ENCODE data around the gene TMEM126A.

The TMEM126A gene

DNA sequence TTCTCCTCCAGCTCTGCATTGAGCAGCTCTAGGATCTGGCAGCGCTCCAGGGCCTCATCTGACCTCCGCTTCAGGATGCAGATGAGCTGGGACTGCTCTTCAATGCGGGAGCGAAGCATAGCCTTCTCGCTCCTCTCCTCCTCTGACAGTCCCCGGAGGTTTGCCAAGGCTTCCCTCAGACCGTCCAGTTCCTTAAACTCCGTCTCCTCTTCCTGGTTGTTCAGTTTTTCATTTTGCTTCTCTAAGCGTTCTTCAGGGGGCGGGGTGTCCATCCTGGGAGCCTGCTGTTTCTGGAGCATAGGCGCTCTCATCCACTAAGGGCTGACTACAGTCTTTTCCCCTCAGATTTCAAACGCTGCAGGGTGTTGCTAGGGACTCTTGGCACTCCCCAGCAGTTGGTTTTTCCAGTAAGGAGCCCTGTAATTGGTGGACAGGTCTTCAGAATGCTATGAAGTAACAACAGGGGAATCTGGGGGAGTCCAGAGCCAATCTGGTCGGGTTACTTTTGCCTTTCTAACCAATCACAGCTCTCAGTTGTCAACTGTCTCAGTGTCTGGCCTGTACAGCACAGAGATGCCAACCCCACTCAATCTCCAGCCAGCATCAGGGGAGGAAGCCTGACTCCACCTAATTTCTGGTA is 38.2 kb downstream of the TMEM126A start, which contains the start of gene CCDC89:
Gene CCDC89 (minus strand): TSS at position 376 of the 640 bp plus-strand sequence. CDS start 65 bp downstream, at position 311.
- in situ Hi-C loops (cut with MboI; ENCODE audit: low sequenced_read_pairs): no loop called here

DNA sequence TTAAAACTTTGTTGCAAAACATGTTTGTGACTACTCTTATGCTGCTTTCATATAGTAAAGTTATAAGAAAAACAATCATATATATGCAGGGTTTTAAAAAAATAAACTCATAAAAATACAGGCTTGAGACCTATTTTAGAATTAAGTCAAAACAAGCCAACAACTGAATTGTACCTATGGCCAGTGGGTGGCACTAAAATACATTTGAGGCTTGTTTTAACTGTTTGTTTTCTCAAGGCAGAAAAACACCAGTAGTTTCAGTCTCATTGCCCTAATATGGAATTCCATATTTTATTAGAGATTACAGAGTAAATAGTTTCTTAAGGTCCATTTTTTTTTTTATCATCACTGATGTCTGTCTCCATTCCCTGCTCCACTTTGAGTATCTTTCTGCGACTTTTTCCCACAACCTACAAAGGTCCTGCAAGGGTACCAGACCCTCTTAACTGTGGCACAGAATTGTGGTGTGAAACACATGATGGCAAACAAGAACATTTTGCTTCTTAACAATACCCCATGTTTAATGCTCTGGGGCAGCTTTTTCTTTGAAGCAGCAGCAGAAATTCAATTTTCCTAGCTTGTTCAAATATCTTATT is 46.7 kb downstream of the TMEM126A start:
- in situ Hi-C loops (cut with MboI; ENCODE audit: low sequenced_read_pairs): no loop called here

DNA sequence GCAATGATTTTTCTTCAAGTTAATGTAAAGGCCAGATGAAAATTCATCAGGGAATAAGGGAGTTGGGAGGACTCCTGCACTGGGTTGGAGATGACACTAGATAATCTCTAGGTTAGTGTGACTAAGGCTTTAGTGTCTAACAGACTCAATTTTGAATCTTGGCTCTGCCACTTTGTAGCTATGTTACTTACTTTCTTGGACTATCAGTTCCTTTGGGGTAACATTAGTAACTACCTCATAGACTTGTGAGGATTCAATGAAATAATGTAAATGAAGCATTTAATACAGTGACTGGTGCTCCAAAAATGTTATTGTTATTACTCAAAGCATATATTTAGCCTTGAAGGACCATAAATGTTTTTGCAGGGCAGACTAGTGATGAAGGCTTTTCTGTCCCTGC is 47.8 kb downstream of the TMEM126A start:
- in situ Hi-C loops (cut with MboI; ENCODE audit: low sequenced_read_pairs): no loop called here

DNA sequence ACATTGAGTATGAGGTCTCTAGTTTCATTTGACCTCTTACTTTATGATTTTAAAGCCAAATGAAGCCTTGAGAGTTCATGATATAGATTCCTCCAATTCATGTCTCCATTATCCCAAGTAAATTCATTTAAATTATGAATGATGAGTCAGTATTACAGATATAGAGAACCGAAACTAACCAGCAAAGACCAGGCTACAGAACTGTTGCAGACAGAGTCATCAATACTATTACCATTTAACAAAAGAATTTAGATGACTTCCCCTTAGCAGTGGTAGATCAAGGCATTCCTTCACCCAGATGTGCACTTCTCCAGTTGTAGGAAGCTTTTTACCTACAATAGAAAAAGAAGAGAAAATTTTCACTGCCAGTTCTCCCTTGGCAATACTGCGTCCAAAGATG is 50.0 kb downstream of the TMEM126A start:
- in situ Hi-C loops (cut with MboI; ENCODE audit: low sequenced_read_pairs): no loop called here

DNA sequence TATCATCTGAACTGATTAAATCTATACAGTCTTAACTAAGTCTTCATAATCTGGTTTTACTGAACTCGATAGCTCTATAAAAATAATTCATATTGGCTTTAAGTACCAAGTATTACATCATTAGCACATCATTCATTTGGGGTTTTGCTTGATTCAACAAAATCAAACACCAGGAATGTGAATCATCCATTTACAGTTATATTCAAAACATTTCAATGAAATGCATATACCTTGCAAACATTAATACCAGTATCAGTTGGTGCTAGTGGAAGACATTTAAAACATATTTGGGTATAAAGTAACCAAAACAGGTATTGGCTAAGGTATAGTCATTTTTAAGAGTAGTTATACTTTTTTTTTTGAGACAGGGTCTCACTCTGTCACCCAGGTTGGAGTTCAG is 50.4 kb downstream of the TMEM126A start:
- in situ Hi-C loops (cut with MboI; ENCODE audit: low sequenced_read_pairs): no loop called here

DNA sequence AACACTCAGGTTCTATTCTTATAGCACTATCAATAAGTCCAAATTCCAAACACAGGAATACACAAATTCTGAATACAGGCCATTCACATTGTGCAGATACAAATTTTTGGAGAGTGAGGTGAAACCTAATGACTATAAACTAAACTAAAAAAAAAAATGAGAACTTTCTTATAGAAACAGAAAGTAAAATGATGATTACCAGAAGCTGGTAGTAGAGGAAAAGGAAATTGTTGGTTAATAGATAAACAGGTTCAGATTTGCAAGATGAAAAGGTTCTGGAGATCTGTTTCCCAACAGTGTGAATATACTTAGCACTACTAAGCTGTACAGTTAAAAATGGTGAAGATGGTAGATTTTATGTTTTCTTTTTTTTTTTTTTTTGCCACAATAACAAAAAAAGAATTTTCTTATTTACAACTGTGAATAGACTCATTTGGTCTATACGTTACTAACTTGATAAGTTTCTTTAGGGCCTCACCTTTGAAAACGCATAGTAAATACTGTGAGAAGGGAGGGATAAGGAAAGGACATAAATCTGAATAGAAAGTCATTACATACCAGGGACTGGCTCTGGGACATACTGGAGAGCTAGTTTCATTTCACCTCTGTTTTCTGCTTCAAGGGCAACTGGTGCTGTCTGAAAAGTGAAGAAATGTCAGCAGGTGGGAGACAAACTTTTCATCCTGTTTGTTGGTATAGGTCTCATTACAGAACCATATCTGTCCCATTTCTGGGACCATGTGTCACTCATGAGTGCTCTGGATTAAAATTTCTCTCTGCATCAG is 52.4 kb downstream of the TMEM126A start:
- in situ Hi-C loops (cut with MboI; ENCODE audit: low sequenced_read_pairs): no loop called here

DNA sequence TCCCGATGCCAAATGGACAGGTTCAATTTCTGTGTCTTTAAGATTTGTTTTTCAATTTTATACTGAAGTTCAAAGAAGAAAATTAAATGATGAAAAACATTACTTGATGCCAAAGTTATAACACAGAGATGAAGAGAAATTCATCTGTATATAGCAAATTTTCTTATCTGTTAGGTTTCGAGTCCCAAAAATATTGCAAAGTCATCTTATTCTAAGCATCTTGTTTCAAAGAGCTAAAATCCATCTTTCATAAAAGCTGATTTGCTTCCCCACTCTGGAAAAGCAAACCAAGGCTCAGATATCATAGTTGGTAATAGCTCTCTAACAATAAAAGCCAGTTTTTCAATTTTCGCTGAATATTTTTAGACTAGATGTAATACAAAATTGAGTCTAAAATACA is 57.2 kb downstream of the TMEM126A start:
- in situ Hi-C loops (cut with MboI; ENCODE audit: low sequenced_read_pairs): no loop called here

DNA sequence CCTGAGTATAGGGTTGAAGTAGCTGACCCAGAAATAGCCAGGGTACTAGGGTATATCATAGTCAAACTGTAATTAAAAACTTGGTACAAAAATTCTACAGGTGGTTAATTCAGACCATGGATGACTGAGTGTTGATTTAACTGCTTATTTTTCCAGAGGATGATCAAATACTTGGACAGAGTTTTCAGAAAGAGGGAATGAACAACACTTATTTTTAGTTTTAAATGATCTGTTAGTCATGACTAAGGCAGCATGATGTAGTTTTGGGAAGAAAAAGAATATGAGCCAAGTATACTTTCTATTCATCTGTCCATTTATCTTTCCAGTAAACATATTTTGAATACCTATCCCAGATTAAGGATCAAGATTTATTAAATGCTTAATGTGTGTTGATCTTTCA is 58.0 kb downstream of the TMEM126A start:
- in situ Hi-C loops (cut with MboI; ENCODE audit: low sequenced_read_pairs): no loop called here
